Measurements from ENCODE around the gene KDM5A.
"Not testable (repeated sequence)": the region's sequence is repeated elsewhere in the genome, so short reads cannot be mapped to it uniquely, and the experiment has no call there.

The KDM5A gene

DNA sequence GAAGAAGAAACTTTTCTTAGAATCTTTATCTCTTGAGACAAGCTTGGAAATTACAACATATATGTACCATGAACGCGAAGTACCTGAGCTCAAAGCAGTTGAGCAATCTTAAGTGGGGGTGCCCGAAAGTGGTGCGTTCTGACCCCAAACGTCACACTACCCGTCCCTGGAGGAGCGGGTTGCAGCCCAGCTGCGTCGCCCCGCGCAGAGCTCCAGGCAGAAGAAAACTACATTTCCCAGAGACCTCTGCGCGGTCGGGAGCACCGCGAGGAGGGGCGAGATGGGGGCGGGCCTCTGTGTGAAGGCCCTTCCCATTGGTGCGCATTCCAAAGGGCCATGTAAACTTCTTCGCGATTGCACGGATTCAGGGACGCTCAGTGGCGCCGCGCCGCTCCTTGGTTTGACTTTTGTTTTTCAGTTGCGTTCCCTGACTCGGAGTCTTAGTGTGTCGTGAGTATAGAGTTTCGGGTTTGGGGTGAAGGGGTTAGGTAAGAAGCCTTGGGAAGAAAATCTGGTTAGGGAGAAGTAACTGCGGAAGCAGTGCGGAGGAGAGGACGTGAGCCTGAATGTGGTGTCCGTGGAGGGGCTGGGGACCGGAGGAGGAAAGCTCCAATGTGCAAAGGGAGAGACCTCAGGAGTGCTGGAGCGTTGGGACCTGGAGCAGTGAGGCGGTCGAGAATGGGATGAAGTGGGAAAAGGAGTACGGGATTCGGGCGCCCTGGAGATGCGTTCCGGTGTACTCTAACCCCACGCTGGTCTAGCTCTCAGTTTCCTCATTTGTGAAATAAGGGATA is 12.3 kb upstream of the KDM5A start, which contains the start of gene CCDC77:
Gene CCDC77, plus strand, starts transcription at position 410 of the 794 bp plus-strand sequence. CDS start 7,740 bp downstream, outside the sequence.
- H3K9me3 ChIP-seq (ENCODE audit: severe bottlenecking), result no peaks in the 10 kb centered on the region
- TF ChIP-seq, protein P1, sequence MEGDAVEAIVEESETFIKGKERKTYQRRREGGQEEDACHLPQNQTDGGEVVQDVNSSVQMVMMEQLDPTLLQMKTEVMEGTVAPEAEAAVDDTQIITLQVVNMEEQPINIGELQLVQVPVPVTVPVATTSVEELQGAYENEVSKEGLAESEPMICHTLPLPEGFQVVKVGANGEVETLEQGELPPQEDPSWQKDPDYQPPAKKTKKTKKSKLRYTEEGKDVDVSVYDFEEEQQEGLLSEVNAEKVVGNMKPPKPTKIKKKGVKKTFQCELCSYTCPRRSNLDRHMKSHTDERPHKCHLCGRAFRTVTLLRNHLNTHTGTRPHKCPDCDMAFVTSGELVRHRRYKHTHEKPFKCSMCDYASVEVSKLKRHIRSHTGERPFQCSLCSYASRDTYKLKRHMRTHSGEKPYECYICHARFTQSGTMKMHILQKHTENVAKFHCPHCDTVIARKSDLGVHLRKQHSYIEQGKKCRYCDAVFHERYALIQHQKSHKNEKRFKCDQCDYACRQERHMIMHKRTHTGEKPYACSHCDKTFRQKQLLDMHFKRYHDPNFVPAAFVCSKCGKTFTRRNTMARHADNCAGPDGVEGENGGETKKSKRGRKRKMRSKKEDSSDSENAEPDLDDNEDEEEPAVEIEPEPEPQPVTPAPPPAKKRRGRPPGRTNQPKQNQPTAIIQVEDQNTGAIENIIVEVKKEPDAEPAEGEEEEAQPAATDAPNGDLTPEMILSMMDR (IDR thresholded peaks at IDR 0.05; ENCODE audit: low read depth, low read length), result peak; percentile 28; the same call in 1 of the 2 replicates
- H3K36me3 ChIP-seq, result peaks cover 6% of the 10 kb centered on the region
- H3K27ac ChIP-seq, result peak within 1 kb of the TSS; percentile 74
- DNase-seq, result peak; percentile 90
- no peaks in the 10 kb centered on the region for H3K27me3 ChIP-seq (ENCODE audit: insufficient read depth, low read depth, severe bottlenecking)
- peak within 1 kb of the TSS; percentile 97 for H3K4me3 ChIP-seq (ENCODE audit: low read depth, low read length)

DNA sequence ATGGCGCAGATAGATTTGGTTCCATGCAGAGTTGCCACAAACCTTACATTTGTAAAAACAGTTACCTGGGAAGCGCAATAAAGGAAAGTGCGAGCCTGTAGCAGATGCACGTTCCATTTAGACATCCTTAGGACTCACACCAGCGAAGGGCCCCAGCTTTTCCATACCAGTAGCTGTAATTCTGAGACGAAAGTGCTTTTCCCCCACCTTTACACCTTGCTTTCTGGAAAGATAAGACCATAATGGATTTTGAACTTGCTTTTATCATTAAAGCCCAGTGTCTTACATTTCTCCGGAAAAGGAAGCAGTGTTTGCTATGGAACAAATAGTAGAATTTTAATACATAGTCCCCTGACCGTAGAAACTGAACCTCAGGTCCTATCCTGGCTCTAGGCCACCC is 11.7 kb upstream of the KDM5A start:
- H3K4me3 ChIP-seq (ENCODE audit: low read depth, low read length), result peak overlapping the region; percentile 97
- H3K9me3 ChIP-seq (ENCODE audit: severe bottlenecking), result no peaks in the 10 kb centered on the region
- TF ChIP-seq, protein P1 (IDR thresholded peaks at IDR 0.05; ENCODE audit: low read depth, low read length), result no peak
- no peak for DNase-seq
- no peaks in the 10 kb centered on the region for H3K27me3 ChIP-seq (ENCODE audit: insufficient read depth, low read depth, severe bottlenecking)
- peaks cover under 1% of the 10 kb centered on the region for H3K36me3 ChIP-seq
- H3K27ac ChIP-seq, result peak overlapping the region; percentile 52

DNA sequence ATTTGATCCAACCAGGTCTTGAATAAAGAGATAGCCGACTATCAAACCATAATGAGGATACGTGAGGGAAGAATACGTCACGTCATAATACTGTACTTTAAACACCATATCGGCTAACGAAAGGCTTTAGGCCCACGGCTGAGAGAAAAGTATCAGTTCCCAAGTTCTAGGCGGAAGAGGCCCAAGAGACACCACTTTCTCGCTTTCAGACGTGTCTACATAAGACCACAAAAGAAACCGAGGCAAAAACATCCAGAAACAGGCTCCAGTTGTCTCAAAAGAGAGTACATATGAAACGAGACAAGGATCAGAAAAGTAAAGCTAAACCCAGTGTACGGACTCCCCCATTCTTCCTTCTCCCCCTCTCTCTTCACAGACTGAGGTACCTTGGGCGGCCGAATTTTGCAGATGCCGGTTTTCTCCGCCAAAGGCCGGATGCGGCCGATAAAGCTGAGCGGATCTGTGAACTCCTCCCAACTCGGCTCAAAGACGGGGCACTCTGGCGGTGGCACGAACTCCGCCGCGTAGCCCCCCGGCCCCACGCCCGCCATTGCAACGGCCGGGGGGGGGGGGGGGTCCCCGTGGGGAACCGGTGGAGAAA is 479 bp downstream of the KDM5A start:
- DNase-seq, result peak; percentile 20
- Histone ChIP-seq H3K27me3 (ENCODE audit: insufficient read depth, low read depth, severe bottlenecking) (no peaks in the 10 kb centered on the region), H3K9me3 (ENCODE audit: severe bottlenecking) (no peaks in the 10 kb centered on the region), H3K27ac (peak overlapping the region; percentile 98), H3K36me3 (peaks cover 24% of the 10 kb centered on the region), H3K4me3 (ENCODE audit: low read depth, low read length) (peak overlapping the region; percentile 90)
- TF ChIP-seq, protein P1 (IDR thresholded peaks at IDR 0.05; ENCODE audit: low read depth, low read length), result no peak

DNA sequence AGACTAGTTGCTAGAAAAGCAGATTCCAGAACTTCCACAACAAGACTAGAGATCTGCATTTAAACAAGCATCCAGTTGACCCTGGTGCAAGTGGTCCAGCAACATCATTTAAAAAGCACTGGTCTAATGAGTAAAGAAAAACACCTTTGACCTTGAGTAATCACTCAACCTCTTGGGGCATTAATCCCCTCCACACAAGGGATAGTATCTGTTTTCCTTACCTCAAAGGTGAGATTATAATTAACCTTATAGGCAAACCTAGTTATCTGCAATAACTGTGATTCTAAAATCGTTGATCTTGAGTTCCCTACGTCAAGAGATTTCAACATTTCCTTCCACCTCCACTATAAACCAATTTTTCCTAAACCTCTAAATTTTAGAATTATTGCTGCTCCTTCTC is 1.1 kb downstream of the KDM5A start:
- no peak for DNase-seq
- Histone ChIP-seq H3K4me3 (ENCODE audit: low read depth, low read length) (peak overlapping the region; percentile 90), H3K9me3 (ENCODE audit: severe bottlenecking) (no peaks in the 10 kb centered on the region), H3K27ac (peak overlapping the region; percentile 98), H3K27me3 (ENCODE audit: insufficient read depth, low read depth, severe bottlenecking) (no peaks in the 10 kb centered on the region), H3K36me3 (peaks cover 31% of the 10 kb centered on the region)
- TF ChIP-seq, protein P1 (IDR thresholded peaks at IDR 0.05; ENCODE audit: low read depth, low read length), result no peak

DNA sequence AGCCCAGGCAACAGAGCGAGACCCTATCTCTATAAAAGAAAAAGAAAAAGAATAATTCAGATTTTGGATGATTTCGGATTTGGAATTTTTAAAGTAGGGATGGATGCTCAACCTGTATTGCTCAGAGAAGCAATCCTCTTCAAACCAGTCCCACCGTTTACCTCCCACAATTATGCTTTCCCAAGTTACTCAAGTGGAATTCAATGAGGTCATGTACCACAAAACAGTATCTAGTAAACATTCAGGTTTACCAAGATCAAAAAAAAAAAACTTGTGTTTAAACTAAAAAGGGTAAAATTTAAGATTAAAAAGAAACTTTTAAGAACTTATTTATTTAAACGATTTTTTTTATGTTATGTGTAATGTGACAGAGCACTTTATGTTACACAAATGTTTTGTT is 2.5 kb downstream of the KDM5A start:
- H3K36me3 ChIP-seq, result peaks cover 44% of the 10 kb centered on the region
- H3K27ac ChIP-seq, result no peak overlapping the region
- H3K9me3 ChIP-seq (ENCODE audit: severe bottlenecking), result no peaks in the 10 kb centered on the region
- H3K4me3 ChIP-seq (ENCODE audit: low read depth, low read length), result no peak overlapping the region
- TF ChIP-seq, protein P1 (IDR thresholded peaks at IDR 0.05; ENCODE audit: low read depth, low read length), result no peak
- H3K27me3 ChIP-seq (ENCODE audit: insufficient read depth, low read depth, severe bottlenecking), result no peaks in the 10 kb centered on the region
- no peak for DNase-seq

DNA sequence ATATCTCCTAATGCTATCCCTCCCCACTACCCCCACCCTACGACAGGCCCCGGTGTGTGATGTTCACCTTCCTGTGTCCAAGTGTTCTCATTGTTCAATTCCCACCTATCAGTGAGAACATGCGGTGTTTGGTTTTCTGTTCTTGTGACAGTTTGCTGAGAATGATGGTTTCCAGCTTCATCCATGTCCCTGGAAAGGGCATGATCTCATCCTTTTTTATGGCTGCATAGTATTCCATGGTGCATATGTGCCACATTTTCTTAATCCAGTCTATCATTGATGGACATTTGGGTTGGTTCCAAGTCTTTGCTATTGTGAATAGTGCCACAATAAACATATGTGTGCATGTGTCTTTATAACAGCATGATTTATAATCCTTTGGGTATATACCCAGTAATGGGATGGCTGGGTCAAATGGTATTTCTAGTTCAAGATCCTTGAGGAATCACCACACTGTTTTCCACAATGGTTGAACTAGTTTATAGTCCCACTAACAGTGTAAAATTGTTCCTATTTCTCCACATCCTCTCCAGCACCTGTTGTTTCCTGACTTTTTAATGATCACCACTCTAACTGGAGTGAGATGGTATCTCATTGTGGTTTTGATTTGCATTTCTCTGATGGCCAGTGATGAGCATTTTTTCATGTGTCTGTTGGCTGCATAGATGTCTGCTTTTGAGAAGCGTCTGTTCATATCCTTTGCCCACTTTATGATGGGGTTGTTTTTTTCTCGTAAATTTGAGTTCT is 18.2 kb downstream of the KDM5A start:
- H3K9me3 ChIP-seq (ENCODE audit: severe bottlenecking); H3K27ac ChIP-seq; DNase-seq; H3K27me3 ChIP-seq (ENCODE audit: insufficient read depth, low read depth, severe bottlenecking); H3K4me3 ChIP-seq (ENCODE audit: low read depth, low read length): not testable (repeated sequence)
- peaks cover 55% of the 10 kb centered on the region for H3K36me3 ChIP-seq
